A549 (cell line): Measurements from ENCODE around the gene NOS3.

Source experiments
- BHLHE40 ChIP-seq: IDR thresholded peaks from 2 replicates; pipeline ENCODE4 v1.6.1; 2012; ENCODE audit warnings: low read depth, low read length, inconsistent platforms
- ESRRA ChIP-seq: fragments of 150-350 bp; IDR thresholded peaks from 2 replicates; pipeline ENCODE4 v1.6.1; 2014; ENCODE audit warnings: mild to moderate bottlenecking, low read length, borderline replicate concordance
- HDAC2 ChIP-seq: fragments of 200-600 bp; sonication (generic); IDR thresholded peaks from 2 replicates; pipeline ENCODE4 v1.6.1; 2016
- HOXA7 ChIP-seq: fragments of 250-450 bp; sonication (Bioruptor Pico); IDR thresholded peaks from 2 replicates; pipeline ENCODE4 v1.5.0; 2020; ENCODE audit warnings: mild to moderate bottlenecking, moderate library complexity
- NR3C1 ChIP-seq: fragments of >200 bp; sonication (Bioruptor Twin); formaldehyde crosslinking; IDR thresholded peaks from 3 replicates; pipeline ENCODE4 v1.6.1; 2017
- POLR2A ChIP-seq: IDR thresholded peaks from 2 replicates; pipeline ENCODE4 v1.6.1; 2012; ENCODE audit warnings: mild to moderate bottlenecking, low read length
- RAD21 ChIP-seq, 2 experiments: fragments of >200 bp in 1 of 2; sonication (Bioruptor Twin) in 1 of 2; formaldehyde crosslinking in 1 of 2; IDR thresholded peaks in 1 of 2; conservative IDR thresholded peaks in 1 of 2; 2 replicates in 1 of 2; 3 replicates in 1 of 2; pipeline ENCODE4 v1.6.1; 2012 to 2018; ENCODE audit warnings: inconsistent platforms in 1 of 2
- RNF2 ChIP-seq: fragments of 200-600 bp; sonication (generic); IDR thresholded peaks from 2 replicates; pipeline ENCODE4 v1.6.1; 2016; ENCODE audit warnings: low read depth, mild to moderate bottlenecking, antibody characterized with exemption, moderate library complexity, borderline replicate concordance
- TF ChIP-seq, protein P1 (sequence below): fragments of >200 bp; sonication (Bioruptor Twin); formaldehyde crosslinking; IDR thresholded peaks from 3 replicates; pipeline ENCODE4 v1.5.1; 2016
- TF ChIP-seq, protein P2 (sequence below): fragments of 450-650 bp; IDR thresholded peaks from 2 replicates; pipeline ENCODE4 v1.6.1; 2014; ENCODE audit warnings: antibody characterized with exemption
- TF ChIP-seq, protein P3 (sequence below): IDR thresholded peaks from 2 replicates; pipeline ENCODE4 v1.6.1; 2012

DNA sequence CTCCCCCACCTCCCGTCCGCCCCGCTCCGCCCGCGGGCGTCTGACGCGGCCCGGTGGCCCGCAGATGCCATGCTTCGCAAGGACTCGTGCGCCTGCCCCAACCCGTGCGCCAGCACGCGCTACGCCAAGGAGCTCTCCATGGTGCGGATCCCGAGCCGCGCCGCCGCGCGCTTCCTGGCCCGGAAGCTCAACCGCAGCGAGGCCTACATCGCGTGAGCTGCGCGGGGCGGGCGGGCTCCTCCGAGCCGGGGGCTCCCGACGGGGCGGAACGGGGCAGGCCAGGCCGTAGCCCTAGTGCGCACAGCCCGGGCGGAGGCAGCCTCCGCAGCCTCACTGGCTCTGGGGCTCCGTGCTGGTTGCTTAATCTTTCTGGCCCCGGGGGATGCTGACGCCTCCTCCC lies 60.3 kb downstream of the NOS3 start:
- TF ChIP-seq POLR2A (no peak), NR3C1 (no peak), RAD21 (conservative IDR thresholded peaks at IDR 0.05 in 1 of 2, IDR thresholded peaks at IDR 0.05 in 1 of 2) (no peak), HOXA7 (no peak), HDAC2 (no peak), BHLHE40 (no peak), ESRRA (no peak), RNF2 (no peak)
- TF ChIP-seq, protein P1, sequence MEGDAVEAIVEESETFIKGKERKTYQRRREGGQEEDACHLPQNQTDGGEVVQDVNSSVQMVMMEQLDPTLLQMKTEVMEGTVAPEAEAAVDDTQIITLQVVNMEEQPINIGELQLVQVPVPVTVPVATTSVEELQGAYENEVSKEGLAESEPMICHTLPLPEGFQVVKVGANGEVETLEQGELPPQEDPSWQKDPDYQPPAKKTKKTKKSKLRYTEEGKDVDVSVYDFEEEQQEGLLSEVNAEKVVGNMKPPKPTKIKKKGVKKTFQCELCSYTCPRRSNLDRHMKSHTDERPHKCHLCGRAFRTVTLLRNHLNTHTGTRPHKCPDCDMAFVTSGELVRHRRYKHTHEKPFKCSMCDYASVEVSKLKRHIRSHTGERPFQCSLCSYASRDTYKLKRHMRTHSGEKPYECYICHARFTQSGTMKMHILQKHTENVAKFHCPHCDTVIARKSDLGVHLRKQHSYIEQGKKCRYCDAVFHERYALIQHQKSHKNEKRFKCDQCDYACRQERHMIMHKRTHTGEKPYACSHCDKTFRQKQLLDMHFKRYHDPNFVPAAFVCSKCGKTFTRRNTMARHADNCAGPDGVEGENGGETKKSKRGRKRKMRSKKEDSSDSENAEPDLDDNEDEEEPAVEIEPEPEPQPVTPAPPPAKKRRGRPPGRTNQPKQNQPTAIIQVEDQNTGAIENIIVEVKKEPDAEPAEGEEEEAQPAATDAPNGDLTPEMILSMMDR: no peak
- TF ChIP-seq, protein P2, sequence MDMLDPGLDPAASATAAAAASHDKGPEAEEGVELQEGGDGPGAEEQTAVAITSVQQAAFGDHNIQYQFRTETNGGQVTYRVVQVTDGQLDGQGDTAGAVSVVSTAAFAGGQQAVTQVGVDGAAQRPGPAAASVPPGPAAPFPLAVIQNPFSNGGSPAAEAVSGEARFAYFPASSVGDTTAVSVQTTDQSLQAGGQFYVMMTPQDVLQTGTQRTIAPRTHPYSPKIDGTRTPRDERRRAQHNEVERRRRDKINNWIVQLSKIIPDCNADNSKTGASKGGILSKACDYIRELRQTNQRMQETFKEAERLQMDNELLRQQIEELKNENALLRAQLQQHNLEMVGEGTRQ: no peak
- TF ChIP-seq, protein P3, sequence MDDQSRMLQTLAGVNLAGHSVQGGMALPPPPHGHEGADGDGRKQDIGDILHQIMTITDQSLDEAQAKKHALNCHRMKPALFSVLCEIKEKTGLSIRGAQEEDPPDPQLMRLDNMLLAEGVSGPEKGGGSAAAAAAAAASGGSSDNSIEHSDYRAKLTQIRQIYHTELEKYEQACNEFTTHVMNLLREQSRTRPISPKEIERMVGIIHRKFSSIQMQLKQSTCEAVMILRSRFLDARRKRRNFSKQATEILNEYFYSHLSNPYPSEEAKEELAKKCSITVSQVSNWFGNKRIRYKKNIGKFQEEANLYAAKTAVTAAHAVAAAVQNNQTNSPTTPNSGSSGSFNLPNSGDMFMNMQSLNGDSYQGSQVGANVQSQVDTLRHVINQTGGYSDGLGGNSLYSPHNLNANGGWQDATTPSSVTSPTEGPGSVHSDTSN: no peak
